ENCODE measurements around the gene HSF5.

DNA sequence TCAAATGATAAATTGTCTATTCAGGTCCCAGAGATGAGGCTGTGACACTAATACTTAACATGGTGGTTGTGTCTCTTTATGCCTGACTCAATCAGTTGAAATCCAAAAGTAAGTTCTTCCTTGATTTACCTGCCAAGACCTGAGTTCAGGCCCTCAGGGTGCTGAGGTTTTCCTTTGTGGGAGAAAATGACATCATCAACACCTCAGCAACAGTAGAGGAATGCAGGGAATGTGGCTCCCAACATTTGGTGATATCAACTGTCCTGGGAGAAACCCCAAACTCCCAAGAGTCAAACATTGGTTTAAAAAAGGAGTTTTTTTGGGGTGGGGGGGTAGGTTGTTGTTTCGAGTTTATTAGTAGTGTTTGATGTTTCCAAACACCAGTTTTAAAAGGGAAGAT lies 85.5 kb downstream of the HSF5 start:
- TF ChIP-seq OSR1 (CRISPR knock-in tag; IDR thresholded peaks at IDR 0.05) (no peak), ARNTL (CRISPR knock-in tag; IDR thresholded peaks at IDR 0.05; ENCODE audit: borderline replicate concordance, low read depth) (no peak), SNAI2 (CRISPR knock-in tag; IDR thresholded peaks at IDR 0.05) (no peak), RARB (CRISPR knock-in tag; IDR thresholded peaks at IDR 0.05) (no peak), ZFP30 (CRISPR knock-in tag; IDR thresholded peaks at IDR 0.05) (no peak), ZNF8 (CRISPR knock-in tag; IDR thresholded peaks at IDR 0.05) (no peak), TSHZ2 (CRISPR knock-in tag; IDR thresholded peaks at IDR 0.05) (no peak), ISL1 (CRISPR knock-in tag; IDR thresholded peaks at IDR 0.05) (no peak), ZFP3 (CRISPR knock-in tag; IDR thresholded peaks at IDR 0.05) (no peak), CSDC2 (CRISPR knock-in tag; IDR thresholded peaks at IDR 0.05) (no peak)
- TF ChIP-seq, protein P1, sequence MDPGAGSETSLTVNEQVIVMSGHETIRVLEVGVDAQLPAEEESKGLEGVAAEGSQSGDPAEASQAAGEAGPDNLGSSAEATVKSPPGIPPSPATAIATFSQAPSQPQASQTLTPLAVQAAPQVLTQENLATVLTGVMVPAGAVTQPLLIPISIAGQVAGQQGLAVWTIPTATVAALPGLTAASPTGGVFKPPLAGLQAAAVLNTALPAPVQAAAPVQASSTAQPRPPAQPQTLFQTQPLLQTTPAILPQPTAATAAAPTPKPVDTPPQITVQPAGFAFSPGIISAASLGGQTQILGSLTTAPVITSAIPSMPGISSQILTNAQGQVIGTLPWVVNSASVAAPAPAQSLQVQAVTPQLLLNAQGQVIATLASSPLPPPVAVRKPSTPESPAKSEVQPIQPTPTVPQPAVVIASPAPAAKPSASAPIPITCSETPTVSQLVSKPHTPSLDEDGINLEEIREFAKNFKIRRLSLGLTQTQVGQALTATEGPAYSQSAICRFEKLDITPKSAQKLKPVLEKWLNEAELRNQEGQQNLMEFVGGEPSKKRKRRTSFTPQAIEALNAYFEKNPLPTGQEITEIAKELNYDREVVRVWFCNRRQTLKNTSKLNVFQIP (CRISPR knock-in tag; IDR thresholded peaks at IDR 0.05; ENCODE audit: borderline replicate concordance, low read depth): no peak
- TF ChIP-seq, protein P2, sequence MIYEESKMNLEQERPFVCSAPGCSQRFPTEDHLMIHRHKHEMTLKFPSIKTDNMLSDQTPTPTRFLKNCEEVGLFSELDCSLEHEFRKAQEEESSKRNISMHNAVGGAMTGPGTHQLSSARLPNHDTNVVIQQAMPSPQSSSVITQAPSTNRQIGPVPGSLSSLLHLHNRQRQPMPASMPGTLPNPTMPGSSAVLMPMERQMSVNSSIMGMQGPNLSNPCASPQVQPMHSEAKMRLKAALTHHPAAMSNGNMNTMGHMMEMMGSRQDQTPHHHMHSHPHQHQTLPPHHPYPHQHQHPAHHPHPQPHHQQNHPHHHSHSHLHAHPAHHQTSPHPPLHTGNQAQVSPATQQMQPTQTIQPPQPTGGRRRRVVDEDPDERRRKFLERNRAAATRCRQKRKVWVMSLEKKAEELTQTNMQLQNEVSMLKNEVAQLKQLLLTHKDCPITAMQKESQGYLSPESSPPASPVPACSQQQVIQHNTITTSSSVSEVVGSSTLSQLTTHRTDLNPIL (CRISPR knock-in tag; IDR thresholded peaks at IDR 0.05; ENCODE audit: low read depth): no peak
- TF ChIP-seq, protein P3, sequence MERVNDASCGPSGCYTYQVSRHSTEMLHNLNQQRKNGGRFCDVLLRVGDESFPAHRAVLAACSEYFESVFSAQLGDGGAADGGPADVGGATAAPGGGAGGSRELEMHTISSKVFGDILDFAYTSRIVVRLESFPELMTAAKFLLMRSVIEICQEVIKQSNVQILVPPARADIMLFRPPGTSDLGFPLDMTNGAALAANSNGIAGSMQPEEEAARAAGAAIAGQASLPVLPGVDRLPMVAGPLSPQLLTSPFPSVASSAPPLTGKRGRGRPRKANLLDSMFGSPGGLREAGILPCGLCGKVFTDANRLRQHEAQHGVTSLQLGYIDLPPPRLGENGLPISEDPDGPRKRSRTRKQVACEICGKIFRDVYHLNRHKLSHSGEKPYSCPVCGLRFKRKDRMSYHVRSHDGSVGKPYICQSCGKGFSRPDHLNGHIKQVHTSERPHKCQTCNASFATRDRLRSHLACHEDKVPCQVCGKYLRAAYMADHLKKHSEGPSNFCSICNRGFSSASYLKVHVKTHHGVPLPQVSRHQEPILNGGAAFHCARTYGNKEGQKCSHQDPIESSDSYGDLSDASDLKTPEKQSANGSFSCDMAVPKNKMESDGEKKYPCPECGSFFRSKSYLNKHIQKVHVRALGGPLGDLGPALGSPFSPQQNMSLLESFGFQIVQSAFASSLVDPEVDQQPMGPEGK (CRISPR knock-in tag; IDR thresholded peaks at IDR 0.05; ENCODE audit: borderline replicate concordance): no peak
